ENCODE measurements around the gene THSD7A. TPM values are rescaled to one million over a fixed set of nuclear protein-coding genes. Genes with fewer than 3 reads are reported as not detected.

Gene THSD7A
- total and polyA plus RNA-seq, 4 donors, result 0.15 to 2.7 (median 1.9) TPM

DNA sequence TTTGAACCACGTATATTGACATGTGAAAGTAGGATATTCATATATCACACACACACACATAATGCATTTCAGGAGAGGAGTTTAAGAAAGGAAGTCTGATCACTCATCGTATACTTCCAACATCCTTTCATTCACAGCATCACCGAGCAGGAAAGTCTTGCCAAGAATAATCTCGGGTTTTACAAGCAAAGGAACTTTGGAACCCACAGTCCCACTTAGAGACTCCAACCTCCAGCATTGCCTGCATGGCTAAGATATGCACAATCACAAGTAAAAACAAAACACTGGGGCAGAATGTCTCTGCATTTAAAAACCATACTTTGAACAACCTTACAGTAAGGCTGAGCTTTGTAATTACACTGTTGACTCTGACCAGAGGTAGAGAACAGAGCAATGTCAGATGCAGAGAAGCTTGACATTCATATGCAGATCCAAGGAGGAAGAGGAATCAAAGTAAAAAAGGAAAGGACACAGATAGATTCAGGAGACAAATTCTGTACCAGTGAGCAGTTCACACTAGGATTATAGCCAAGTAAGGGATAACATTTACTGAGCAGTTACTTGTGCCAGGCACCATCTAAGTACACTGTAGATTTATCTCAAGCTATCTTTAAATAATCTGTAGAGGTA, 14.8 kb downstream of the THSD7A start:
- H3K36me3 ChIP-seq (ENCODE audit: control insufficient read depth in 4 of 4, insufficient read depth in 3 of 4, low read depth in 1 of 4, low read length in 3 of 4), result no peaks in the 10 kb centered on the region
- H3K4me1 ChIP-seq (ENCODE audit: control insufficient read depth in 4 of 4, insufficient read depth in 4 of 4, low read length in 3 of 4), result no peaks in the 10 kb centered on the region
- no peaks in the 10 kb centered on the region for H3K27me3 ChIP-seq (ENCODE audit: control insufficient read depth in 4 of 4, insufficient read depth in 4 of 4, low read length in 3 of 4)
- H3K9ac ChIP-seq (ENCODE audit: low read depth in 1 of 2, low read length in 2 of 2), result no peak overlapping the region
- no peak overlapping the region for H3K4me3 ChIP-seq (ENCODE audit: low read depth in 1 of 3, low read length in 3 of 3)
- no peak for TF ChIP-seq HNF4A (conservative IDR thresholded peaks at IDR 0.05)
- TF ChIP-seq YY1 (IDR thresholded peaks at IDR 0.05), result no peak
- no peak for TF ChIP-seq RXRA (IDR thresholded peaks at IDR 0.05)
- TF ChIP-seq EGR1 (IDR thresholded peaks at IDR 0.05; ENCODE audit: low read depth in 2 of 2), result no peak
- TF ChIP-seq, protein P1, sequence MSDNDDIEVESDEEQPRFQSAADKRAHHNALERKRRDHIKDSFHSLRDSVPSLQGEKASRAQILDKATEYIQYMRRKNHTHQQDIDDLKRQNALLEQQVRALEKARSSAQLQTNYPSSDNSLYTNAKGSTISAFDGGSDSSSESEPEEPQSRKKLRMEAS (IDR thresholded peaks at IDR 0.05), result no peak
- no peak for TF ChIP-seq GABPA (IDR thresholded peaks at IDR 0.05 in 1 of 2, conservative IDR thresholded peaks at IDR 0.05 in 1 of 2)
- TF ChIP-seq, protein P2, sequence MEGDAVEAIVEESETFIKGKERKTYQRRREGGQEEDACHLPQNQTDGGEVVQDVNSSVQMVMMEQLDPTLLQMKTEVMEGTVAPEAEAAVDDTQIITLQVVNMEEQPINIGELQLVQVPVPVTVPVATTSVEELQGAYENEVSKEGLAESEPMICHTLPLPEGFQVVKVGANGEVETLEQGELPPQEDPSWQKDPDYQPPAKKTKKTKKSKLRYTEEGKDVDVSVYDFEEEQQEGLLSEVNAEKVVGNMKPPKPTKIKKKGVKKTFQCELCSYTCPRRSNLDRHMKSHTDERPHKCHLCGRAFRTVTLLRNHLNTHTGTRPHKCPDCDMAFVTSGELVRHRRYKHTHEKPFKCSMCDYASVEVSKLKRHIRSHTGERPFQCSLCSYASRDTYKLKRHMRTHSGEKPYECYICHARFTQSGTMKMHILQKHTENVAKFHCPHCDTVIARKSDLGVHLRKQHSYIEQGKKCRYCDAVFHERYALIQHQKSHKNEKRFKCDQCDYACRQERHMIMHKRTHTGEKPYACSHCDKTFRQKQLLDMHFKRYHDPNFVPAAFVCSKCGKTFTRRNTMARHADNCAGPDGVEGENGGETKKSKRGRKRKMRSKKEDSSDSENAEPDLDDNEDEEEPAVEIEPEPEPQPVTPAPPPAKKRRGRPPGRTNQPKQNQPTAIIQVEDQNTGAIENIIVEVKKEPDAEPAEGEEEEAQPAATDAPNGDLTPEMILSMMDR (IDR thresholded peaks at IDR 0.05; ENCODE audit: low read depth, low read length, missing input control), result no peak
- no peak for TF ChIP-seq NR2F2 (IDR thresholded peaks at IDR 0.05)
- no peak for TF ChIP-seq SP1 (IDR thresholded peaks at IDR 0.05)
- TF ChIP-seq FOXA1 (IDR thresholded peaks at IDR 0.05), result no peak
- no peak for TF ChIP-seq RAD21 (IDR thresholded peaks at IDR 0.05)
- no peak for TF ChIP-seq JUND (IDR thresholded peaks at IDR 0.05)
- TF ChIP-seq HNF4G (IDR thresholded peaks at IDR 0.05), result no peak
- no peak for TF ChIP-seq FOXA2 (IDR thresholded peaks at IDR 0.05)
- TF ChIP-seq ATF3 (IDR thresholded peaks at IDR 0.05), result no peak
- no peak for TF ChIP-seq REST (IDR thresholded peaks at IDR 0.05)
- H3K27ac ChIP-seq (ENCODE audit: low read depth in 1 of 2, low read length in 2 of 2), result no peak overlapping the region
- DNase-seq (ENCODE audit: low spot score), result no peak
- whole genome bisulfite sequencing, result 60% methylated on average over 4 of the region's 4 CpGs
- no peaks in the 10 kb centered on the region for H3K9me3 ChIP-seq (ENCODE audit: control insufficient read depth in 4 of 4, low read length in 3 of 4)

DNA sequence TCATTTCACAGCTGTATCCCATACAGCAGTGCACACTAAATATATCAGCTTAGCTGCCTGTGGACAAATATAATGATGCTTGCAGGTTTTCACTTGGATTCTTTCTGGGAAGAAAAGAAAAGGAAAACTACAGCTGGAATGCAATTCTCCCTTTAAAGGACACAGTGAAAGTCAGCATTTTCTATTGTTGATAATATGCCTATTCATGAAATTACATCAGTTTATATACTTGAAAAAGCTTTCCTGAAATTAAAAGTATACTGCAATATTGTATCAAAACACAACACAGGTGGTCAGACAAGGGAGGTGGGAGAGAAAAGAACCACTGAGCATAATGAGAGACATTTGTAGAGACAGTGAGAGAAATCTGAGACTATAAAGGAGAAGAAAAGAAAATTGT, 20.3 kb downstream of the THSD7A start:
- no peaks in the 10 kb centered on the region for H3K4me1 ChIP-seq (ENCODE audit: control insufficient read depth in 4 of 4, insufficient read depth in 4 of 4, low read length in 3 of 4)
- no peak for DNase-seq (ENCODE audit: low spot score)
- no peaks in the 10 kb centered on the region for H3K27me3 ChIP-seq (ENCODE audit: control insufficient read depth in 4 of 4, insufficient read depth in 4 of 4, low read length in 3 of 4)
- H3K36me3 ChIP-seq (ENCODE audit: control insufficient read depth in 4 of 4, insufficient read depth in 3 of 4, low read depth in 1 of 4, low read length in 3 of 4), result no peaks in the 10 kb centered on the region
- no peak overlapping the region for H3K27ac ChIP-seq (ENCODE audit: low read depth in 1 of 2, low read length in 2 of 2)
- H3K9me3 ChIP-seq (ENCODE audit: control insufficient read depth in 4 of 4, low read length in 3 of 4), result no peaks in the 10 kb centered on the region
- H3K9ac ChIP-seq (ENCODE audit: low read depth in 1 of 2, low read length in 2 of 2), result no peak overlapping the region
- no peak overlapping the region for H3K4me3 ChIP-seq (ENCODE audit: low read depth in 1 of 3, low read length in 3 of 3)
- no peak for TF ChIP-seq HNF4G (IDR thresholded peaks at IDR 0.05)
- no peak for TF ChIP-seq NR2F2 (IDR thresholded peaks at IDR 0.05)
- TF ChIP-seq RXRA (IDR thresholded peaks at IDR 0.05), result no peak
- TF ChIP-seq, protein P2 (IDR thresholded peaks at IDR 0.05; ENCODE audit: low read depth, low read length, missing input control), result no peak
- no peak for TF ChIP-seq YY1 (IDR thresholded peaks at IDR 0.05)
- no peak for TF ChIP-seq EGR1 (IDR thresholded peaks at IDR 0.05; ENCODE audit: low read depth in 2 of 2)
- TF ChIP-seq ATF3 (IDR thresholded peaks at IDR 0.05), result no peak
- TF ChIP-seq, protein P1 (IDR thresholded peaks at IDR 0.05), result no peak
- no peak for TF ChIP-seq RAD21 (IDR thresholded peaks at IDR 0.05)
- TF ChIP-seq TAF1 (conservative IDR thresholded peaks at IDR 0.05), result no peak
- TF ChIP-seq FOXA2 (IDR thresholded peaks at IDR 0.05), result no peak
- TF ChIP-seq JUND (IDR thresholded peaks at IDR 0.05), result no peak
- no peak for TF ChIP-seq GABPA (IDR thresholded peaks at IDR 0.05 in 1 of 2, conservative IDR thresholded peaks at IDR 0.05 in 1 of 2)
- TF ChIP-seq FOXA1 (IDR thresholded peaks at IDR 0.05), result no peak
- TF ChIP-seq HNF4A (conservative IDR thresholded peaks at IDR 0.05), result no peak
- TF ChIP-seq, protein P3, sequence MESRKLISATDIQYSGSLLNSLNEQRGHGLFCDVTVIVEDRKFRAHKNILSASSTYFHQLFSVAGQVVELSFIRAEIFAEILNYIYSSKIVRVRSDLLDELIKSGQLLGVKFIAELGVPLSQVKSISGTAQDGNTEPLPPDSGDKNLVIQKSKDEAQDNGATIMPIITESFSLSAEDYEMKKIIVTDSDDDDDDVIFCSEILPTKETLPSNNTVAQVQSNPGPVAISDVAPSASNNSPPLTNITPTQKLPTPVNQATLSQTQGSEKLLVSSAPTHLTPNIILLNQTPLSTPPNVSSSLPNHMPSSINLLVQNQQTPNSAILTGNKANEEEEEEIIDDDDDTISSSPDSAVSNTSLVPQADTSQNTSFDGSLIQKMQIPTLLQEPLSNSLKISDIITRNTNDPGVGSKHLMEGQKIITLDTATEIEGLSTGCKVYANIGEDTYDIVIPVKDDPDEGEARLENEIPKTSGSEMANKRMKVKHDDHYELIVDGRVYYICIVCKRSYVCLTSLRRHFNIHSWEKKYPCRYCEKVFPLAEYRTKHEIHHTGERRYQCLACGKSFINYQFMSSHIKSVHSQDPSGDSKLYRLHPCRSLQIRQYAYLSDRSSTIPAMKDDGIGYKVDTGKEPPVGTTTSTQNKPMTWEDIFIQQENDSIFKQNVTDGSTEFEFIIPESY (IDR thresholded peaks at IDR 0.05), result no peak
- no peak for TF ChIP-seq SP1 (IDR thresholded peaks at IDR 0.05)

Data from liver (tissue), 9 donors.